NCI-H510A treated with DMSO at 0.1 percent for 48 hours (cell line): Measurements from ENCODE around the gene LLGL1.

Source experiments
- DNase-seq: peaks from one replicate; lab custom pipeline; 2025; lab: John Stamatoyannopoulos, UW

Gene LLGL1

GRCh38 chr17:18253187-18253884 lies 27.9 kb downstream of the LLGL1 start:
- DNase-seq, result no peak

GRCh38 chr17:18253947-18254821 lies 28.7 kb downstream of the LLGL1 start:
- DNase-seq, result no peak

- no peak for DNase-seq
These were observed 29.6 kb downstream of the LLGL1 start for GRCh38 chr17:18254888-18255649.

- DNase-seq, result no peak
These were observed 30.9 kb downstream of the LLGL1 start for GRCh38 chr17:18256351-18256750.

- DNase-seq, result no peak
These were observed 31.3 kb downstream of the LLGL1 start for GRCh38 chr17:18256776-18257175.

GRCh38 chr17:18257268-18257981 lies 32.0 kb downstream of the LLGL1 start:
- DNase-seq, result no peak

- DNase-seq, result peak; percentile 47
These were observed 32.5 kb downstream of the LLGL1 start for GRCh38 chr17:18257982-18258355.

- DNase-seq, result peak; percentile 59
These were observed 33.1 kb downstream of the LLGL1 start, which contains the start of gene FLII for GRCh38 chr17:18258356-18259038. FLII (minus strand) TSS chr17:18258738; CDS start chr17:18258690, 48 bp downstream.

- no peak for DNase-seq
These were observed 34.3 kb downstream of the LLGL1 start for GRCh38 chr17:18259621-18260331.

GRCh38 chr17:18260332-18261145 lies 35.1 kb downstream of the LLGL1 start, which contains the start of gene MIEF2:
MIEF2 (plus strand) TSS chr17:18260662; CDS start chr17:18262721, 2,059 bp downstream.
- DNase-seq, result peak; percentile 93

- peak; percentile 15 for DNase-seq
These were observed 35.7 kb downstream of the LLGL1 start for GRCh38 chr17:18261146-18261515.

- no peak for DNase-seq
These were observed 36.2 kb downstream of the LLGL1 start for GRCh38 chr17:18261659-18262058.

- DNase-seq, result no peak
These were observed 36.7 kb downstream of the LLGL1 start for GRCh38 chr17:18262111-18262510.

GRCh38 chr17:18262641-18263040 lies 37.2 kb downstream of the LLGL1 start:
- DNase-seq, result no peak

- no peak for DNase-seq
These were observed 38.6 kb downstream of the LLGL1 start for GRCh38 chr17:18263885-18264682.

- no peak for DNase-seq
These were observed 41.9 kb downstream of the LLGL1 start for GRCh38 chr17:18267366-18267765.

GRCh38 chr17:18267927-18268711 lies 42.7 kb downstream of the LLGL1 start:
- no peak for DNase-seq
